HG03025 (cell line): ENCODE results near the gene IGFL4.

ENCODE experiments used
- ATAC-seq: cut with Tn5 transposase; IDR thresholded peaks from one replicate; pipeline ENCODE4 v1.9.1; 2021; ENCODE audit warnings: mild to moderate bottlenecking, moderate library complexity; ENCODE audit not compliant: unreplicated experiment, low FRiP score

The IGFL4 gene

DNA sequence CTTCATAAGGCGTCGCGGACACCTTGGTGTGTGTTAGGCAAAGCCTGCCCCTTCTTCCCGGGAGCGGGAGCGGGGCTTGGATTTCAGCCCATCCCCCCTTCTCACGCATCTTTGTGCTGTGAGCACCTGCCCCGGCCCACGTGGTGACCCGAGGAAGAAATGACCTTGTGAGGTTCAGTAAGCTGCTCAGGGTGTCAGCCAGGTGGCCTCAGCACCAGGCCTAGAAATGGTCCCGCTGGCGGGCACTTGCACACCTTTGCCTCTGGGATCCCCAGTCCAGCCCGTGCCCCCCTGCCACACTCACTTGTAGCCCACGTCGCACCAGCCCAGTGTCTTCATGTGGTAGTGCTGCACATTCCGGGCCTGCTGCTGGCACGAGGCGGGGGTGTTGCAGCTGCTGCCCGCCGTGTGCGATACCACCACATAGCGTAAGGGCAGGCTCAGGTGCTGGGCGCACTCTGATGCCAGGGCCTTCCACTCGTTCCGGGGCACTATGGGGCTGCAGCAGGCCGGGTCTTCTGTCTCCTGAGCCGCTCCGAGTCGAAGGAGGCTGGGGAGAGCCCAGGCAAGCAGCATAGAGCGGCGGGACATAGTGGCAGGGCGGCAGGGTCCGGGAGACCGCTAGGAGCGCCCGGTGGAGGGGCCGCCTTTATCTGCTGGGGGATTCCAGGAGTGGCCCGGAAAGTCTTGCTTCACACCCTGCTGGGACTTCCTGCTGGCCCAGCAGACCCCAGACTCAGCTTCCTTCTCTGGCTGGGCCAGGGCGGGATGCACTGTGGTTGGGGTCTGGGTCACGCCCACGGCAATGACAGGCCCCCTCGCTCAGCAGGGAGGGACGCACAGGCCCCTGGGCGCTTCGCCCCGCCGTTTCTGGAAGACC is 18.1 kb downstream of the IGFL4 start, which contains the start of gene PGLYRP1:
Gene PGLYRP1, minus strand, starts transcription at position 623 of the 880 bp plus-strand sequence. Its CDS starts 32 bp downstream, at position 591.
- no peak for ATAC-seq

GRCh38 chr19:46022061-46022430 is 18.8 kb downstream of the IGFL4 start:
- no peak for ATAC-seq

- ATAC-seq, result no peak
Measured at GRCh38 chr19:46021531-46022041, 19.2 kb downstream of the IGFL4 start.

- no peak for ATAC-seq
Measured at GRCh38 chr19:46020819-46021125, 20.0 kb downstream of the IGFL4 start.

- ATAC-seq, result no peak
Measured at GRCh38 chr19:46019270-46019669, 21.5 kb downstream of the IGFL4 start.

DNA sequence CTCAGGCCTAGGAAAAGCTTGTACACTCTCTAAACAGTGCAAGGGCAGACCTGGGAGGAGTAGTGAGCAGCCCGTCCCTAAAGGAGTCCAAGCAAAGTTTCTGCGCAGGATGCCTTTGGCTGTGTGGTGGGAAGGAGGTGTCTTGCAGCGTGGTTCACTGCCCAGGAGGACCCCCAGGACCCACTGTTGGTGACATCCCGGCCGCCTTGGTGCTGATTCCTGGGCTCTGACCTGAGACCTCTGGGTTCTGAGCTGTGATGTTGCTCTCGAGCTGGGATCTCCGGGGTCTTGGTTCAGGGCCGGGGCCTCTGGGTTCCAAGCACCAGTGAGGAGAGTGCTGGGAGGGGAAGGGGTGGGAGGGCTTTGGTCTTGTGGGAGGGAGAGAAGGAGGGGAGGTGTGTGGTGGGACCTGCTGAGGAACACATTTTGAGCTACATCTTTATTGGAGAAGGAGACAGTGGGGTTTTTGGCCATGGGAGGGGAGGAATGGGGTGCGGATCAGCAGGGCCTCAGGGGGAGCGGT is 22.0 kb downstream of the IGFL4 start:
- ATAC-seq, result no peak

DNA sequence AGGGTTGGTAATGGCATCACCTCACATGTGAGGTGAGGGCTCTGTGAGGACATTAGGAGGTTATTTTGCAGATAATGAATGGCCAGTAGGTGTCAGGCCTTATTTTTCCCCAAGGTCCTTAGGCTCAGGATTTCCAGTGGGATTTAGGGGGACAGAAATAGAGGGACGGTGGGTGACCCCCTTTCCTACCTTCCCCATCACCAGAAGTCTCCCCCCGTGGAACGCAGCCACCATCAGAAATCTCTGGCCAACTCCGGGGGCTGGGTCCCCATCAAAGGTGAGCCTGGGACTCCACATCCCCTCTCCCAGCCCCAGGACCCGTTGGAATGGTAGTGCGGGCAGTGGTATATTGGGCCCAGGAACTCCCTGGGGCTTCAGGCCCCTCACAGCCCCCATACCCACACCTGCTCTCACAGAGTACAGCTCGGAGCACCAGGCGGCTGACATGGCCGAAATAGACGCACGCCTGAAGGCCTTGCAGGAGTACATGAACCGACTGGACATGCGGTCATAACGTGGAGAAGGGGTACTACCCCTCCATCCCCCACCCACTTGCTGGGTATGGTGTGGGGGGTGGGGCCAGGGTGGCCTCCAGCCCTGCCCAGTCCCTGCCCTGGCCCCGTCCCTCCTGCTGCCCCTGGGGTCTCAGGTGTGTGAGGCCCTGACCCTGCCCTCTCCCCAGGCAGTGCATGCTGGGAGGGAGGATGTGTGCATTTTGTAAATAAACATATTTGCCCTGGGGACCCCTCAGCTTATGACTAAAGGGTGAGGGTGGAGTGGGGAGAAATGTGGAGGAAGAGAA is 22.7 kb downstream of the IGFL4 start:
- no peak for ATAC-seq

- no peak for ATAC-seq
Measured at GRCh38 chr19:46017095-46017429, 23.7 kb downstream of the IGFL4 start.

GRCh38 chr19:46016426-46017094 is 24.2 kb downstream of the IGFL4 start:
- ATAC-seq, result no peak

GRCh38 chr19:46015687-46016425 is 24.9 kb downstream of the IGFL4 start:
- ATAC-seq, result no peak

- ATAC-seq, result no peak
Measured at GRCh38 chr19:46014941-46015686, 25.7 kb downstream of the IGFL4 start.

DNA sequence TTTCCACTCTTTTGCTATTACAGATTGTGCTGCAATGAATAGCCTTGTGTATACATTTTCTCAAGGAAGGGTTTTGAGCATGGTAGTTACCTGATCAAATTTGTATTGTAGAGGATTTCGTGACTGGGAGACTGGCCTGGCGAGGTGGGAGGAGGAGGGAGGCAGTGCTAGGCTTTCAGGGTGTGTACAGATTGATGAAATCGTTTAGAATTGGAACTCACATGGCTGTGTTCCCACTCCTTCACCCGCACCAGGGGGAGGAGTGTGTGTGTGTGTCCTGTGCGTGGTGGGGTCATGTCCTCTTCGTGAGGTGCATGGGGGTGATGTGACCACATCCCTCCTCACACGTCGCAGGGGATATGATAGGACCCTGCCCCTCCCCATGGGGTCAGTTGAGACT is 26.3 kb downstream of the IGFL4 start:
- no peak for ATAC-seq

GRCh38 chr19:46009530-46010510 is 31.0 kb downstream of the IGFL4 start:
- no peak for ATAC-seq

- no peak for ATAC-seq
Measured at GRCh38 chr19:46006411-46006810, 34.4 kb downstream of the IGFL4 start.

DNA sequence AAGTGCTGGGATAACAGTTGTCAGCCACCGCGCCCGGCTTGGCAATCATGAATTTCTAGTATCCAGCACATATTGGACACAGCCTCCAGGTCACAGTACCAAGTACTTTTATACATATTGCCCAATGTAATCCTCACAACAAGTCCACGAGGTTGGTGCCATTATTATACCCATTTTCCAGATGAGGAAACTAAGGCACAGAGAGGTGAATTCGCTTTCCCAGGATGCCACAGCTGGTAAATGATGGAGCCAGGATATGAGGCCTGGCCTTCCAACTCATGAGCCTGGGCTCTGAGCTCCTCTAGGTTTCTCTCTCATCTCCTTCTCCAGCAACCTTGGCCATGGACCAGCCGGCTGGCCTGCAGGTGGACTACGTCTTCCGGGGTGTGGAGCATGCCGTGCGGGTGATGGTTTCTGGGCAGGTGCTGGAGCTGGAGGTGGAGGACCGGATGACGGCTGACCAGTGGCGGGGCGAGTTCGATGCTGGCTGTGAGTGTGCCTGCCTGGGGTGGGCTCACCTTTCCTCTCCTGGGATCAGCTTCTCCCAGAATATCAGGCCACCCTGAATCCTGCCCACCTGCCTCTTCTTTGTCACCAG is 38.0 kb downstream of the IGFL4 start:
- ATAC-seq, result no peak

DNA sequence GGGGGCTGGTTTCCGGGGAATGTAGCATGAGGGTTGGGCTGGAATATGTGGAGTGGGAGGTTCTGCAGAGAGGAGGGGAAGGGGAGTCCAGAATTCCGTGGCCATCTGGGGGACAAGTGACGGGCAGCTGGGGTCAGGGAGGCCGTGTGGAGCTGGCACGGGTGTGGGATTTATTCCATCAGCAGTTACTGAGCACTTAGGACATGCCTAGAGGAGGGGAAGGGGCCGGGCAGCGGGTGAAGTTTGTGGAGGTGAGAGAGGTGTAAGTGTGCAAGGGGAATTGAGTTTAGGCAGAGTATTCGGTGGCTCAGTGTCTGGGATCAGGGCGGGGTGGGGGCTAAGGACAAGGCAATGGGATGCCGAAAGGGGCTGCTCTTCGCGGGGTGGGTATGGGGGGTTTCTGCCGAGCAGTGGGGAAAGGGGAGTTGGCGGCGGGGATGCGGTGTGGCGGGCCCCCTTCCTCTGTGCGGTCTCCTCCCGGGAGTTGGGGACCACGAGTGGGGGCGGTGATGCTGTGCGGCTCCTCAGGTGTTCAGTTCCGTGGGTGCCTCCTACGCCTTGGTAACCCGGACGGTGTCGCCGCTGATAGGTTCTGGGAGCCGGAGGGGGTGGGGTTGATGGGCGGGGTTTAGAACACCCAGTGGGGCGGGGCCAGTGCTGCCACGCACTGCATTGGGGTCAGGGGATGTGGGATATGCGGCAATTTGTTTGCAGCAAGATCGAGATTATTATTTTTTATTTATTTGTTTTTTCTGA is 40.1 kb downstream of the IGFL4 start:
- ATAC-seq, result no peak

- no peak for ATAC-seq
Measured at GRCh38 chr19:45999653-46000121, 41.1 kb downstream of the IGFL4 start.
